H1 (cell line): Measurements from ENCODE around the gene PKNOX1. TPM values are rescaled to one million over a fixed set of nuclear protein-coding genes. Genes with fewer than 3 reads are reported as not detected.

Experiments
- CTCF ChIA-PET: fragments of 300-600 bp; sonication (Branson Sonifier 250); formaldehyde crosslinking; loops from one replicate; lab custom pipeline; 2021; ENCODE audit not compliant: partially characterized antibody; lab: Charles Lee
- POLR2A ChIA-PET: fragments of 300-600 bp; sonication (Branson Sonifier 250); formaldehyde crosslinking; loops from one replicate; lab custom pipeline; 2021; ENCODE audit warnings: inconsistent platforms; ENCODE audit not compliant: partially characterized antibody; lab: Charles Lee
- DNase-seq, 2 experiments: peaks; one replicate each; pipeline versions ENCODE4 v3.0.0 to v3.0.0-alpha.2; 2010 to 2022; ENCODE audit warnings: low spot score in 2 of 2, low read depth in 1 of 2, mixed read lengths in 1 of 2
- FAIRE-seq: peaks from 2 replicates; lab custom pipeline; 2011; peaks lifted over from hg19 to GRCh38; lab: Jason Lieb, UNC
- H2AFZ ChIP-seq: 2 replicates; pipeline ENCODE4 v1.8.1; 2012; ENCODE audit warnings: low read length, inconsistent platforms
- H2AK5ac ChIP-seq: 2 replicates; pipeline ENCODE4 v1.6.1; 2013; ENCODE audit warnings: low read depth, low read length
- H2BK120ac ChIP-seq: replicated peaks from 2 replicates; pipeline ENCODE3; 2013; ENCODE audit warnings: low read depth, low read length, inconsistent platforms
- H2BK12ac ChIP-seq: 2 replicates; pipeline ENCODE4 v1.6.1; 2013; ENCODE audit warnings: low read depth, low read length
- H2BK15ac ChIP-seq: 2 replicates; pipeline ENCODE4 v1.6.1; 2013; ENCODE audit warnings: low read length
- H2BK20ac ChIP-seq: 2 replicates; pipeline ENCODE4 v1.6.1; 2013; ENCODE audit warnings: low read length
- H2BK5ac ChIP-seq: 2 replicates; pipeline ENCODE4 v1.6.1; 2013; ENCODE audit warnings: low read depth, low read length
- H3K14ac ChIP-seq: 2 replicates; pipeline ENCODE4 v1.6.1; 2013; ENCODE audit warnings: inconsistent platforms; ENCODE audit not compliant: insufficient read length
- H3K18ac ChIP-seq: 2 replicates; pipeline ENCODE4 v1.6.1; 2013; ENCODE audit warnings: low read length; ENCODE audit errors: extremely low read depth
- H3K23ac ChIP-seq: 2 replicates; pipeline ENCODE4 v1.6.1; 2013; ENCODE audit warnings: inconsistent platforms; ENCODE audit not compliant: insufficient read length
- H3K23me2 ChIP-seq: 2 replicates; pipeline ENCODE4 v1.6.1; 2013; ENCODE audit warnings: low read depth, low read length
- H3K27ac ChIP-seq: 2 replicates; pipeline ENCODE4 v1.6.1; 2011; ENCODE audit warnings: low read depth, low read length, inconsistent platforms
- H3K27me3 ChIP-seq, 4 experiments: replicated peaks in 1 of 4; 1 replicate in 1 of 4; 2 replicates in 3 of 4; pipeline versions ENCODE4 v1.6.1 to v1.8.1; 2011 to 2013; ENCODE audit warnings: low read length in 3 of 4, mild to moderate bottlenecking in 3 of 4, inconsistent platforms in 2 of 4, mixed read lengths in 2 of 4, moderate library complexity in 1 of 4; ENCODE audit not compliant: control insufficient read depth in 3 of 4, insufficient read depth in 3 of 4; ENCODE audit errors: extremely low read depth in 1 of 4
- H3K36me3 ChIP-seq, 4 experiments: 2 replicates each; pipeline versions ENCODE4 v1.6.1 to v1.8.1; 2011 to 2013; ENCODE audit warnings: mild to moderate bottlenecking in 4 of 4, low read length in 3 of 4, moderate library complexity in 2 of 4, control low read depth in 1 of 4, inconsistent platforms in 1 of 4; ENCODE audit not compliant: insufficient read depth in 4 of 4, control insufficient read depth in 2 of 4
- H3K4ac ChIP-seq: replicated peaks from 2 replicates; pipeline ENCODE3; 2013; ENCODE audit warnings: low read length, low read depth, mixed read lengths, inconsistent platforms; ENCODE audit not compliant: insufficient read length
- H3K4me1 ChIP-seq, 4 experiments: replicated peaks in 1 of 4; 1 replicate in 1 of 4; 2 replicates in 3 of 4; pipeline versions ENCODE4 v1.6.1 to v1.8.1; 2011 to 2013; ENCODE audit warnings: low read length in 3 of 4, inconsistent platforms in 2 of 4, mixed read lengths in 1 of 4; ENCODE audit not compliant: insufficient read depth in 4 of 4, control insufficient read depth in 3 of 4
- H3K4me2 ChIP-seq, 2 experiments: 2 replicates each; pipeline versions ENCODE4 v1.6.1 to v1.8.1; 2011 to 2013; ENCODE audit warnings: low read depth in 2 of 2, low read length in 2 of 2, control low read depth in 1 of 2, inconsistent platforms in 1 of 2, mild to moderate bottlenecking in 1 of 2; ENCODE audit not compliant: insufficient read depth in 1 of 2
- H3K4me3 ChIP-seq, 4 experiments: fragments of 200-600, 300-600 bp in 1 of 4; sonication (generic), shearing (Covaris generic), sonication (Bioruptor Twin) in 1 of 4; 2 replicates each; pipeline versions ENCODE4 v1.5.1 to v1.8.1; 2011 to 2016; ENCODE audit warnings: low read length in 4 of 4, low read depth in 3 of 4, control low read depth in 2 of 4, inconsistent platforms in 2 of 4, mild to moderate bottlenecking in 2 of 4, mixed read lengths in 1 of 4, moderate library complexity in 1 of 4; ENCODE audit not compliant: insufficient read depth in 2 of 4; ENCODE audit errors: extremely low read depth in 1 of 4
- H3K56ac ChIP-seq: replicated peaks from 2 replicates; pipeline ENCODE3; 2013; ENCODE audit warnings: low read depth, mild to moderate bottlenecking, mixed read lengths, low read length, inconsistent platforms; ENCODE audit not compliant: insufficient read length
- H3K79me1 ChIP-seq: 2 replicates; pipeline ENCODE4 v1.6.1; 2013; ENCODE audit warnings: low read depth, low read length, control low read depth
- H3K79me2 ChIP-seq, 2 experiments: 2 replicates each; pipeline versions ENCODE4 v1.6.1 to v1.8.1; 2012 to 2013; ENCODE audit warnings: low read length in 2 of 2, mild to moderate bottlenecking in 2 of 2, inconsistent platforms in 1 of 2; ENCODE audit not compliant: insufficient read depth in 2 of 2, control insufficient read depth in 1 of 2
- H3K9ac ChIP-seq, 4 experiments: replicated peaks in 1 of 4; 1 replicate in 1 of 4; 2 replicates in 3 of 4; pipeline versions ENCODE4 v1.6.1 to v1.8.1; 2011 to 2013; ENCODE audit warnings: low read depth in 3 of 4, low read length in 3 of 4, control low read depth in 2 of 4, mild to moderate bottlenecking in 2 of 4, moderate library complexity in 2 of 4, inconsistent platforms in 1 of 4; ENCODE audit errors: extremely low read depth in 1 of 4
- H3K9me3 ChIP-seq, 2 experiments: 2 replicates each; pipeline versions ENCODE4 v1.6.1 to v1.8.1; 2012 to 2013; ENCODE audit warnings: mild to moderate bottlenecking in 2 of 2, moderate library complexity in 2 of 2, control low read depth in 1 of 2, inconsistent platforms in 1 of 2, low read depth in 1 of 2, low read length in 1 of 2, mixed read lengths in 1 of 2; ENCODE audit not compliant: insufficient read depth in 2 of 2
- H4K20me1 ChIP-seq, 2 experiments: replicated peaks in 1 of 2; 2 replicates each; pipeline versions ENCODE3 to v1.8.1; 2011 to 2013; ENCODE audit warnings: inconsistent platforms in 2 of 2, low read length in 2 of 2, mild to moderate bottlenecking in 1 of 2; ENCODE audit not compliant: insufficient read depth in 2 of 2, control insufficient read depth in 1 of 2
- H4K5ac ChIP-seq: 2 replicates; pipeline ENCODE4 v1.6.1; 2013; ENCODE audit warnings: low read length, low read depth, mixed read lengths, inconsistent platforms; ENCODE audit not compliant: insufficient read length
- H4K8ac ChIP-seq: 2 replicates; pipeline ENCODE4 v1.8.0; 2013; ENCODE audit warnings: mild to moderate bottlenecking, moderate library complexity, low read length, inconsistent platforms; ENCODE audit not compliant: insufficient read depth; ENCODE audit errors: extremely low read depth
- H4K91ac ChIP-seq: replicated peaks from 2 replicates; pipeline ENCODE3; 2013; ENCODE audit warnings: low read length, mixed read lengths, inconsistent platforms; ENCODE audit not compliant: insufficient read length
- BACH1 ChIP-seq: IDR thresholded peaks from 2 replicates; pipeline ENCODE4 v1.6.1; 2012; ENCODE audit warnings: low read length, improper control_type of control experiment
- CBX5 ChIP-seq: fragments of 300-800, 300-1000 bp; sonication (generic); IDR thresholded peaks from 2 replicates; pipeline ENCODE4 v1.7.1; 2016; ENCODE audit warnings: antibody characterized with exemption, low read length, low read depth
- FOSL1 ChIP-seq: IDR thresholded peaks from 2 replicates; pipeline ENCODE4 v1.6.1; 2011; ENCODE audit warnings: mild to moderate bottlenecking, low read depth, low read length, moderate library complexity; ENCODE audit not compliant: insufficient read depth
- JUND ChIP-seq: IDR thresholded peaks from 2 replicates; pipeline ENCODE4 v1.6.1; 2011; ENCODE audit warnings: mild to moderate bottlenecking, improper control_type of control experiment, low read length
- MAFK ChIP-seq: IDR thresholded peaks from 2 replicates; pipeline ENCODE4 v1.6.1; 2012; ENCODE audit warnings: low read depth, mild to moderate bottlenecking, improper control_type of control experiment, low read length
- SP1 ChIP-seq: IDR thresholded peaks from 2 replicates; pipeline ENCODE4 v1.6.1; 2011; ENCODE audit warnings: low read depth, low read length
- SUZ12 ChIP-seq: fragments of 200-600 bp; sonication (generic); IDR thresholded peaks from 2 replicates; pipeline ENCODE4 v1.6.1; 2012; ENCODE audit warnings: mild to moderate bottlenecking, inconsistent platforms, low read length, moderate library complexity, mixed read lengths
- WGBS, 2 experiments: shearing (Covaris generic) in 1 of 2; methylation state at CpG; one replicate each; pipeline versions ENCODE4 v1.1.6 to v1.1.7; 2013 to 2015; ENCODE audit warnings: low lambda C conversion rate in 2 of 2, mixed read lengths in 2 of 2, inconsistent platforms in 1 of 2, low coverage in 1 of 2, missing lambda C conversion rate in 1 of 2; ENCODE audit not compliant: insufficient replicate concordance in 2 of 2, insufficient coverage in 1 of 2, insufficient read length in 1 of 2; ENCODE audit errors: extremely low coverage in 1 of 2, missing lambda C conversion rate in 1 of 2; 5-methylcytosine and 5-hydroxymethylcytosine counted together
- polyA plus RNA-seq, 7 experiments: library from polyadenylated mRNA; depleted of rRNA in 3 of 7; stranded (reverse) in 5 of 7; unstranded in 2 of 7; fragments of >200 nt in 5 of 7; fragments of 200-250 nt in 2 of 7; gene quantifications; 1 replicate in 5 of 7; 2 replicates in 1 of 7; 4 replicates in 1 of 7; pipeline versions ENCODE4 v1.2.1 to v1.2.3, GENCODE V29; 2011 to 2013; ENCODE audit warnings: missing spikeins in 2 of 7, mixed read lengths in 2 of 7
- total RNA-seq: library from RNA; stranded (reverse); fragmentation: NEBNext Ultra II Directional; extraction: Animal tissue kit (Norgen Biotek cat#: 25700); gene quantifications from 2 replicates; pipeline ENCODE4 v1.2.1, GENCODE V29; 2021

The PKNOX1 gene
- total and polyA plus RNA-seq, 2 of the 8 experiments (the other 6 are each of a cell fraction or from before 2014, with no cell fraction given), result 20.4 to 31.9 TPM

GRCh38 chr21:42964086-42964485 lies 10.3 kb upstream of the PKNOX1 start:
- no peak overlapping the region for H2AFZ ChIP-seq
- WGBS, 2 experiments, result 95% methylated on average over 8 of the region's 9 CpGs; no CpG with 5 or more reads in 1 of the 2 experiments

More at GRCh38 chr21:42964086-42964485, 10.3 kb upstream of the PKNOX1 start:
- Histone ChIP-seq H2BK15ac (peak overlapping the region; percentile 83; the same call in 1 of the 2 replicates), H3K18ac (peak overlapping the region; percentile 81), H3K27ac (no peak overlapping the region), H2AK5ac (peak overlapping the region; percentile 65), H3K4me3 (no peak overlapping the region), H4K5ac (no peak overlapping the region), H2BK12ac (peak overlapping the region; percentile 99), H3K56ac (no peak overlapping the region), H3K4me2 (no peak overlapping the region), H4K8ac (no peak overlapping the region), H3K4ac (peak overlapping the region; percentile 46), H3K79me2 (no peaks in the 10 kb centered on the region), H3K23me2 (no peaks in the 10 kb centered on the region), H4K91ac (peak overlapping the region; percentile 48), H4K20me1 (no peaks in the 10 kb centered on the region), H3K14ac (no peak overlapping the region), H3K27me3 (no peaks in the 10 kb centered on the region), H3K23ac (no peak overlapping the region), H2BK5ac (peak overlapping the region; percentile 79; the same call in 1 of the 2 replicates), H3K9me3 (no peaks in the 10 kb centered on the region), H2BK20ac (peak overlapping the region; percentile 80; the same call in 1 of the 2 replicates), H3K9ac (no peak overlapping the region), H3K79me1 (no peaks in the 10 kb centered on the region), H3K4me1 (peaks cover under 1 to 6% (median under 1%) of the 10 kb centered on the region in 4 experiments; a peak in 5 of 7 replicates), H3K36me3 (no peaks in the 10 kb centered on the region), H2BK120ac (no peak overlapping the region)
- POLR2A ChIA-PET, result interaction anchor here (0.8 to 1.3 kb wide), 5 partner anchors 9 to 26 kb away, joined by 3 to 4 read pairs (median 3); partner anchors contain the start of gene PKNOX1
- no peak for FAIRE-seq
- DNase-seq, result no peak
- TF ChIP-seq SP1, result no peak
- no peak for TF ChIP-seq BACH1
- TF ChIP-seq MAFK, result no peak
- no peak for TF ChIP-seq CBX5
- no peak for TF ChIP-seq JUND
- no peak for TF ChIP-seq SUZ12
- TF ChIP-seq FOSL1, result no peak
- CTCF ChIA-PET, result interaction anchor here (0.6 to 1.1 kb wide), 2 partner anchors 29 to 74 kb away, joined by 3 read pairs; no protein-coding TSS in a partner anchor
